Activated CD4-positive, alpha-beta T cell treated with anti-CD3 and anti-CD28 coated beads for 36 hours (primary cell): Measurements from ENCODE around the gene COL1A1. TPM values are rescaled to one million over a fixed set of nuclear protein-coding genes. Genes with fewer than 3 reads are reported as not detected.

Experiments
- ATAC-seq: fragments of 200-7000 bp; cut with Tn5 transposase; one replicate; pipeline ENCODE4 v1.10.0; 2021; ENCODE audit warnings: mild to moderate bottlenecking, moderate library complexity
- CTCF ChIA-PET: fragments of 350-600 bp; sonication (Branson Sonifier 250); formaldehyde crosslinking; loops from one replicate; lab custom pipeline; 2021; ENCODE audit warnings: antibody characterized with exemption; lab: Charles Lee
- POLR2A ChIA-PET: fragments of 350-600 bp; sonication (Branson Sonifier 250); formaldehyde crosslinking; loops from one replicate; lab custom pipeline; 2021; ENCODE audit warnings: antibody characterized with exemption, inconsistent platforms; lab: Charles Lee
- DNase-seq: peaks from one replicate; pipeline ENCODE4 v3.0.0-alpha.2; 2020
- H3K27ac Mint-ChIP-seq: one replicate; pipeline ENCODE4 v1.8.0; 2021; ENCODE audit warnings: mixed read lengths
- H3K27me3 Mint-ChIP-seq: one replicate; pipeline ENCODE4 v1.8.0; 2021; ENCODE audit warnings: mixed read lengths
- H3K36me3 Mint-ChIP-seq: one replicate; pipeline ENCODE4 v1.8.0; 2021; ENCODE audit warnings: low read depth, mixed read lengths
- H3K4me1 Mint-ChIP-seq: one replicate; pipeline ENCODE4 v1.8.0; 2021; ENCODE audit warnings: mixed read lengths
- H3K4me3 Mint-ChIP-seq: one replicate; pipeline ENCODE4 v1.8.0; 2021; ENCODE audit warnings: mild to moderate bottlenecking, moderate library complexity, mixed read lengths
- H3K9me3 Mint-ChIP-seq: one replicate; pipeline ENCODE4 v1.8.0; 2021; ENCODE audit warnings: low read depth, mixed read lengths
- intact Hi-C, 2 experiments: fragments of 100-400 bp; cut with DNase I in 1 of 2; cut with micrococcal nuclease in 1 of 2; formaldehyde crosslinking; loops; one replicate each; pipeline versions ENCODE4 v1.14.2 to v1.15.1; 2022 to 2024; cut with DNase I, micrococcal nuclease
- total RNA-seq, 2 experiments: library from RNA; stranded (reverse); gene quantifications; one replicate each; pipeline ENCODE4 v1.2.3, GENCODE V29; 2021

Gene COL1A1
- total RNA-seq, 2 experiments from 2014 or later, result 0.55 to 0.70 TPM

DNA sequence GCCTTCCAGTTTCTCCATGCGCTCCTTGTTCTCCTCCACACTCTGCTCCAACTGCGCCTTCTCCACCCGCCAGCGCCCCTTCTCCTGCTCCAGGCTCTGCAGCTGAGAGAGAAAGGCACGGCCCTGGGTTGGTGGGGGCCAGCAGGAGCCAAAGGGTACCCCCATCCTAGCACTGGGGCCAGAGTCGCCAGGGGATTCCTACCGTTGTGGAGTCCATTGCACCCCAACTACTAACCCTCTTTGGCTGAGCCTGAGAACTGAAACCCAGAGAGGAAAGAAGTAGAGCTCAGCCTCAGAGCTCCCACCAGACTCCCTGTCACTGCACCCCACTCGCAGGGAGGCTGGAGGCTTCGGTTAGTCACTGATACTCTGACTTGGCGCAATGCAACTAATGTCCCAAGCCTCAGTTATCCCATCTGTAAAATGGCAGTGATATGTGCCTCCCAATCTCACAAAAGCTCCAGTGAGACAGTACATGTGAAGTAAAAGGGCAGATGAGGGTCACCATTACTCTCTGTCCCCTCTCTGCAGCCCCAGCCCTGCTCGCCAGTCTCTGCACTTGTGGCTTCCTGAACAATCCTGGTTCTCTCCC, 65.2 kb downstream of the COL1A1 start:
- Mint-ChIP-seq H3K27ac (no peak overlapping the region), H3K9me3 (no peaks in the 10 kb centered on the region), H3K4me3 (no peak overlapping the region), H3K4me1 (peaks cover 26% of the 10 kb centered on the region), H3K27me3 (no peaks in the 10 kb centered on the region), H3K36me3 (peaks cover 55% of the 10 kb centered on the region)
- ChIA-PET CTCF (interaction anchor here (0.9 to 1.7 kb wide), 4 partner anchors 10 to 42 kb away, joined by 3 to 6 read pairs (median 4); no protein-coding TSS in a partner anchor), POLR2A (interaction anchor here (0.6 kb wide), 2 partner anchors 18 to 42 kb away, joined by 3 read pairs; no protein-coding TSS in a partner anchor)
- DNase-seq (no peak), ATAC-seq (no peak)
- intact Hi-C loops, result no loop called here

DNA sequence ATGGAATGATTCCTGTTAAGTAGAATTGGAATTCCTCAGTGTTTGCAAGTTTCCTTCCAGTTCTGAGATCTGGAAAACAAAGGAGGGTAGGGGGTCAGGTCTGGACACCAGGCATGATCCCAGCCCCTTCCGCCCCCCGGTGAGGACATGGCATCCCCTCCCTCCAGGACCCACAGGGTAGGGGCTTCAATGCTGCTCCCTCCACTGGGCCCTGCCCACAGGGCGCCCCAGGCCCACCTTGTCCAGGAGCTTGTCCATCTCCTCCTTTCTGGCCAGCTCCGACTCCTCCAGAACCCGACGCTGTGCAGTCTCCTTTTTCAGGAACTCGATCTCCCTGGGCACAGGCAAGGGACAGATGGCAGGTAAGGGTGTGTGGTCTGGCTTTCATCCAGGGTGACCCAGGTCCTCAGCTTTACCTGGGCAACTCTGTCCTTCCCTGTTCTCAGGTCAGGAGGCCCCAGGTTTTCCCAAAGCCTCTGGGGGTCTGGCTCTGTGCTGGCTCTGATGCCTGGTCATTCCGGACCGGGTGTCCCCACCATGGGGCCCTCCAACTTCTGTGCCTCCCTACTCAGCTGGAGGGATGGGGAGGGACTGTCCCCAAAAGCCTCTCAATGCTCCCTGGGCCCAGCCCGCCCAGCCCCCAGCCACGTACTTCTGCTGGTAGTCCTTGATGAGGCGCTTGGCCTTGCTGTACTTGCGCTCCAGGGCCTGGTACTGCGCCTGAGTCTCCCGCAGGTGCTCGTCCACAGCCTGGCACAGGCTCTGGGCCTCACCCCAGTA, 65.9 kb downstream of the COL1A1 start:
- Mint-ChIP-seq H3K9me3 (no peaks in the 10 kb centered on the region), H3K27me3 (peaks cover 4% of the 10 kb centered on the region), H3K27ac (no peak overlapping the region), H3K4me3 (no peak overlapping the region), H3K4me1 (peaks cover 26% of the 10 kb centered on the region), H3K36me3 (peaks cover 49% of the 10 kb centered on the region)
- ATAC-seq, result no peak
- POLR2A ChIA-PET, result interaction anchor here (0.6 kb wide), 1 partner anchor 19 kb away, joined by 3 read pairs; no protein-coding TSS in a partner anchor
- intact Hi-C loops, result no loop called here
- DNase-seq, result no peak
- CTCF ChIA-PET, result interaction anchor here (1.0 to 1.7 kb wide), 2 partner anchors 10 to 26 kb away, joined by 3 to 6 read pairs; no protein-coding TSS in a partner anchor

DNA sequence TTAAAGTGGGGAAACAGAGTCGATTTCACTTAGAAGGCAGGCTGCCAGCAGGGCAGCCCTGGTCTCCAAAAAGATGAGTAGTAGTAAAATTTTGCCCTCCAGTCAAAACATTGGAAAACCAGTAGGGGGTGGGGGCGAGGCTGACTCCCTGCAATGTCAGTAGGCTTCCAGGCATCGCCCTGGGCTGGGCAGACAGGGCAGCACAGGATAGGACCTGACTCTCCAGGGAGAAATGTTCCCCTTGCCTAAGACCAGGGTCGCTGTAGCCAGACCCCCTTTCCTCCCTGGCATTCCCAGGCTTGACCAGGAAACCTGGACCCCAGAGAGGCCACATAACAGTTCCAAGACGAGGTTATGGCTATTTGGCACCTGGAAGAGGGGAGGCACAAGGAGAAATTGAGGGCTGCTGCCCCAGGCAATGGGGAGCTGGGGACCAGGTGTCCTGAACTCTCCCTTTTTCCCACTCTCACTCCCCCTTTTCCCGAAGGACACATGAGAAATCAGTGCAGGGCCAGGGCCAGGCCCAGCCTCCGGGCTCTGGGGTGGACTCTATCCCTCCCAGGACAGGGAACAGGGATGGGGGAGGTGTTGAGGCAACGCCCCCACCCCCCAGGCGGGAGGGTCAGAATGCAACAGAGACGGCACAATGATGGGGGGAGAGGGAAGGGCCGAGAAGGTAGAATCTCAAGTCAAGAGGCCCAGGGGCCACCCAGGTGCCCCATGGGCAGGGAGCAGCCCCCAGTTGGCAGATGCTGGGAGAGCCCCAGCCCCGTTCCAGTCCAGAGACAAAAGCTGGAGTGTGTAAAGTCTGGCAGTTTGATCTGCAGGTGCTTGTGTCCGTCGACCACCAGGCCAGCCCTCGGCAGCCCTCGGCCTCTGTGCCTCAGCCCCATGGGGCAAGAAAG, 67.0 kb downstream of the COL1A1 start:
- Mint-ChIP-seq H3K27me3 (peaks cover 6% of the 10 kb centered on the region), H3K27ac (no peak overlapping the region), H3K9me3 (no peaks in the 10 kb centered on the region), H3K36me3 (peaks cover 39% of the 10 kb centered on the region), H3K4me1 (peaks cover 21% of the 10 kb centered on the region), H3K4me3 (no peak overlapping the region)
- ATAC-seq, result no peak
- CTCF ChIA-PET, result no interaction called here
- DNase-seq, result no peak
- intact Hi-C loops, result no loop called here
- POLR2A ChIA-PET, result no interaction called here

DNA sequence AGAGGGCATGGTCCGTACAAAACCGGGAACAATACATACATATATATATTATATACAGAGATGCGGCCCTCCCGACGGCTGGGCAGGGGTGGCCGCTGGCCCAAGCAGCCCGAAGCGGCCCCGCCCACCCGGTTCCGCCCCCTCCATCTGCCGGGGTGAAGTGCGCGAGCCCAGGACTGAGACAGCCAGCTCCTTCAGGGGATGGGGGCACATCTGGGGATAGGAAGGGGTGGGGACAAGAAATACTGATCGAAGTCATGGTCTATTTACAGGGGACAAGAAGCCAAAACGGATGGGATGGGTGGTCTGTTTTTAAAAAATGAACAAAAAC, 67.7 kb downstream of the COL1A1 start:
- Mint-ChIP-seq H3K27me3 (peaks cover 8% of the 10 kb centered on the region), H3K27ac (no peak overlapping the region), H3K4me1 (peaks cover 25% of the 10 kb centered on the region), H3K4me3 (no peak overlapping the region), H3K9me3 (no peaks in the 10 kb centered on the region), H3K36me3 (peaks cover 33% of the 10 kb centered on the region)
- ATAC-seq (no peak), DNase-seq (no peak)
- intact Hi-C loops, result no loop called here
- ChIA-PET CTCF (no interaction called here), POLR2A (no interaction called here)

Other genes starting within 250 kb of the COL1A1 start
- gene DLX4, start 232.4 kb downstream of the COL1A1 start, total RNA-seq, result under 1 TPM; 0.85 to 0.86 TPM
- gene DLX3, start 206.4 kb downstream of the COL1A1 start, total RNA-seq, result under 1 TPM in 1 of 2 experiments, not detected in 1; 0.09 TPM
- gene ITGA3, start 145.5 kb downstream of the COL1A1 start, total RNA-seq, result 1 to 10 TPM; 6.8 to 7.8 TPM
- 10 to 100 TPM in 1 of 2 experiments, 1 to 10 TPM in 1; 9.8 to 16.2 TPM for gene PDK2, start 106.3 kb downstream of the COL1A1 start, total RNA-seq
- 1 to 10 TPM in 1 of 2 experiments, under 1 TPM in 1; 0.77 to 1.1 TPM for gene SAMD14, start 71.5 kb downstream of the COL1A1 start, total RNA-seq
- 10 to 100 TPM; 61.1 to 64.0 TPM for gene PPP1R9B, start 51.0 kb downstream of the COL1A1 start, total RNA-seq
- gene SGCA, start 35.6 kb downstream of the COL1A1 start, total RNA-seq, result under 1 TPM in 1 of 2 experiments, not detected in 1; 0.26 TPM
- gene TMEM92, start 72.8 kb upstream of the COL1A1 start, total RNA-seq, result under 1 TPM; 0.23 TPM
- gene XYLT2, start 144.5 kb upstream of the COL1A1 start, total RNA-seq, result 10 to 100 TPM; 29.8 to 30.4 TPM
- gene MRPL27, start 171.6 kb upstream of the COL1A1 start, total RNA-seq, result 10 to 100 TPM; 40.1 to 56.2 TPM
- gene EME1, start 171.6 kb upstream of the COL1A1 start, total RNA-seq, result 10 to 100 TPM; 38.3 to 40.8 TPM
- gene LRRC59, start 195.9 kb upstream of the COL1A1 start, total RNA-seq, result 10 to 100 TPM; 74.4 to 82.7 TPM
- 10 to 100 TPM; 15.0 to 15.7 TPM for gene ACSF2, start 224.6 kb upstream of the COL1A1 start, total RNA-seq